Activated naive CD8-positive, alpha-beta T cell treated with anti-CD3 and anti-CD28 coated beads, Interleukin-2, amount 50 U/mL, for 24 hours (primary cell): Measurements from ENCODE around the gene TMEM60.
"Not testable (repeated sequence)": the region's sequence is repeated elsewhere in the genome, so short reads cannot be mapped to it uniquely, and the experiment has no call there.

Experiments used
- ATAC-seq: fragments of 150-1000 bp; cut with Tn5 transposase; one replicate; pipeline ENCODE4 v1.10.0; 2021
- DNase-seq: peaks from one replicate; pipeline ENCODE4 v3.0.0; 2021
- H3K27ac Mint-ChIP-seq: one replicate; pipeline ENCODE4 v1.8.0; 2021; ENCODE audit warnings: mild to moderate bottlenecking, mixed read lengths
- H3K27me3 Mint-ChIP-seq: one replicate; pipeline ENCODE4 v1.8.0; 2021; ENCODE audit warnings: mixed read lengths
- H3K36me3 Mint-ChIP-seq: one replicate; pipeline ENCODE4 v1.8.0; 2021; ENCODE audit warnings: low read depth, mixed read lengths
- H3K4me1 Mint-ChIP-seq: one replicate; pipeline ENCODE4 v1.8.0; 2021; ENCODE audit warnings: mixed read lengths
- H3K4me3 Mint-ChIP-seq: one replicate; pipeline ENCODE4 v1.8.0; 2021; ENCODE audit warnings: mild to moderate bottlenecking, moderate library complexity, mixed read lengths
- H3K9me3 Mint-ChIP-seq: one replicate; pipeline ENCODE4 v1.8.0; 2021; ENCODE audit warnings: mixed read lengths

The TMEM60 gene, protein sequence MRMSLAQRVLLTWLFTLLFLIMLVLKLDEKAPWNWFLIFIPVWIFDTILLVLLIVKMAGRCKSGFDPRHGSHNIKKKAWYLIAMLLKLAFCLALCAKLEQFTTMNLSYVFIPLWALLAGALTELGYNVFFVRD

DNA sequence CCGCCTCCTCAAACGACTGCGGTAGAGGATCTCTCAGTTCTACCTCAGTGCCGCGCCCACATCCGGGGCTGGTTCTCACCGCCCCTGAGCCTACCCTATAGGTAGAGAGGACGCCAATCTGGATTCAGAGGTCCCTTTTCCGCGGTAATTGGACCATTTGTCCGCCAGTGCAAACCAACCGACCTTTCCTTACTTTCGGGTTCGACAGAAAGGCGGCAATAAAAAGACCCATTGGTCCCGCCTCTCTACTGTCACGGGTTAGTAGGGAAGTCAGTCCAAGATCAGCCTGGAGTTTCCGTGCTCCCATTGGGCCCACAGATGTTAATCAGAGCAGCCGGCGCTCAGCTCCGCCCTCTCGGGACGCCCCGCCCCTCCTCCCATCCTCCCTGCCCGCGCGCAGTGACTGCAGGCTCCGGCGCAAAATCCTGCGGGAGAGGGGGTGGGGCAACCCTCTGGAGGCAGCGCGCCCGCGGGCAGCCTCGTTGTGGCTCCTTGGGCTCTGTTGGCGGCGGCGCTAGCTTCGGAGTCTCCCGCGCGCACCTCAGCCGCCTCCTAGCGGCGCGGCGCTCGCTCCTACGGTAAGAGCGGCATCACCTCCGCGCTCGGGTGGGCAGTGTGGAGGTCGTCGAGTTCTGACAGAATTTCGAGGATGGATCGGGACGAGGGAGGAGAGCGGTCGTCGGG lies at the start of gene TMEM60, which contains the start of gene PHTF2:
Gene TMEM60 (minus strand): TSS at position 41 of the 684 bp plus-strand sequence. CDS start 4,061 bp downstream, outside the sequence.
Gene PHTF2 (plus strand): TSS at position 380 of the 684 bp plus-strand sequence.
- no peaks in the 10 kb centered on the region for H3K27me3 Mint-ChIP-seq

DNA sequence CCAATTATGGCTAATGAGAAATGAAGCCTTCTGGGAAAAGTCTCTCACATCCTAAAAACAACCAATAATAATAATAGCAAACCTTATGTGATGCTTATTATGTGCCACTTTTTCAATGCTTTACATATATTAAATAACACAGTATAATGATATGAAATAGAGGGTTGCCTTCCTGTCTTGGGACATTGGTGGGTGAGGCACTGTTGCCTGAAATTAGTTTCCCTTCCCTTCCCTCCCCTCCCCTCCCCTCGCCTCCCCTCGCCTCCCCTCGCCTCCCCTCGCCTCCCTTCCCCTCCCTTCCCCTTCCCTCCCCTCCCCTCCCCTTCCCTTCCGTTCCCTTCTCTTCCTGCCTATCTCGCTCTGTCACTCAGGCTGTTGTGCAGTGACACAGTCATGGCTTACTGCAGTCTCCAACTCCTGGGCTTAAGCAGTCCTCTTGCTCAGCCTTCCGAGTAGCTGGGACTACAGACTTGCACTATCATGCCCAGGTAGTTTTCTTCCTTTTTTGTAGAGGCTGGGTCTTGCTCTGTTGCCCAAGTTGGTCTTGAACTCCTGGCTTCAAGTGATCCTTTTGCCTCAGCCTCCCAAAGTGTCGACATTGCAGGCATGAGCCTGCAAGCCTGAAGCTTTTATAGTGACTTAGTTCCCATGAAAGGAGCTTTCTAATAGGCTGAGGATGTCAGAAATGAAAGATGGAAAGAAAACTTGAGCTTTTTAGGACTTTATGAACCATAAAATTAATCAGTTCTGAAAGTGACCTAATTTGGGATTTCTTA lies 48.3 kb upstream of the TMEM60 start:
- Mint-ChIP-seq H3K27ac (no peak overlapping the region), H3K9me3 (no peaks in the 10 kb centered on the region), H3K27me3 (no peaks in the 10 kb centered on the region), H3K36me3 (peaks cover 23% of the 10 kb centered on the region), H3K4me3 (no peak overlapping the region), H3K4me1 (peaks cover 8% of the 10 kb centered on the region)
- DNase-seq (no peak), ATAC-seq (no peak)

More for the DNA sequence above, at the start of gene TMEM60, which contains the start of gene PHTF2:
- Mint-ChIP-seq H3K9me3 (no peaks in the 10 kb centered on the region), H3K4me3 (peak within 1 kb of the TSS; percentile 97), H3K36me3 (peaks cover 21% of the 10 kb centered on the region), H3K27ac (peak within 1 kb of the TSS; percentile 95), H3K4me1 (peaks cover 75% of the 10 kb centered on the region)
- ATAC-seq, result peak; percentile 97
- DNase-seq, result peak; percentile 91

DNA sequence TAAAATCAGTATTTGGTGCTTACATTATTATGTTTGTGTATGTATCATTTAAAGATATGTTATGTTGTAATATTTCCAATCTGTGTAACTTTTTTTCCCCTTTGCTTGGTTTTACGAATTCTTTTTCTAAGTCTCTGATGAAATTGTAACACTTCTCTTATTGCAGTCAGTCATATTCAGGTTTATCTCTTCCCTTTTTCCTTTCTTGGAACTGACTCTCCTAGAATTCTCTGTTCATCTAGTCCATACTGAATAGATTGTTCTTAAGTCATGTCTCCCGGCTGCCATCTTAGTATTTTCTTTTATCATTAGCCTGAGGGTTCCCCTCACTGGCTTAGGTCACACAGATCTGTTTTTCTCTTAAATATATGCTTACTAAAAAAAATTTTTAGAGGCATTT lies 45.0 kb upstream of the TMEM60 start:
- Mint-ChIP-seq H3K36me3 (peaks cover 8% of the 10 kb centered on the region), H3K27ac (no peak overlapping the region), H3K4me3 (no peak overlapping the region), H3K4me1 (peaks cover 6% of the 10 kb centered on the region), H3K27me3 (no peaks in the 10 kb centered on the region), H3K9me3 (no peaks in the 10 kb centered on the region)
- no peak for ATAC-seq
- no peak for DNase-seq

DNA sequence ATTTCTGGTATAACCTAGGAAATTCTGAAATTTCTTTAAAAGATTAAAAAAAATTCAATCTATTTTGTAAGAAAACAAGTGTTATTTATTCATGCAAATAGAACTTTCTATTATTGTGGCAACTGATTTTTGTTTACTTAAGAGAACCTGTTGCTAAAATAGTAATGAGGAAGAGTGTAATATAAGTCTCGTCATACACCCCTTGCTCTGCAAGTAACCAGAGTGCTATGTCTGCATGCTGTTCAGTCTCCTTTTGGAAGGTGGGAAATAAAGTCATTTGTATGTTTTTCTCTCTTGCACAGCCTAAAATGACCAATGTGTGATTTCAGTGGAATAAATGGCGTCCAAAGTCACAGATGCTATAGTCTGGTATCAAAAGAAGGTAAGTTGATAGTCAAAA lies 41.7 kb upstream of the TMEM60 start:
- DNase-seq (no peak), ATAC-seq (no peak)
- no peaks in the 10 kb centered on the region for H3K9me3 Mint-ChIP-seq
- peaks cover 11% of the 10 kb centered on the region for H3K36me3 Mint-ChIP-seq
- H3K27ac Mint-ChIP-seq, result no peak overlapping the region
- H3K4me3 Mint-ChIP-seq, result no peak overlapping the region
- peaks cover 16% of the 10 kb centered on the region for H3K4me1 Mint-ChIP-seq
- no peaks in the 10 kb centered on the region for H3K27me3 Mint-ChIP-seq

DNA sequence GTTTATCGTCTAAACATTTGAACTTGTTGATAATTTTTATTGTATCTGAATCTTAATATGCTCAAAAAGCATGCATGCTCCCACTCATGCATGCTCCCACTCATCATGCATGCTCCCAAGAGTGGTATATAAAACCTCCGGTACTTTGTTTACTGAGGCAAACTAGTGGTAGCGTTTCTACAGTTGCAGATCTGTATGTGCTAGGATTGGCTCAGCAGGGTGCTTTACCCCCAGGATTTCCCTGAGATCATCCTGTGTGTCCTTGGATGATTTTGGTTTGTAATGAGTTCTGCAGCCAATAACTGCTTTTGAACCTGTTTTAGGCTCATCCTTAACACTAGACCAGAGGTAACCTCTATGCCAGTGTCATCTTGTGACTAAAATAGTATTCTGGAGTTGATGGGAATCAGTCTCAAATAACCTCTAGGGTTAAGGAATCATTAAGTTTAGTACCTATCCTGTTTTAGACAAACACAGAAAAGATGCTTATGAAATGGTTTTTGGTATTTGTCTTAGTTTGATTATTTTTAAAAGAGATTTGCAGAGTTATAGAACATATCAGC lies 40.8 kb upstream of the TMEM60 start:
- DNase-seq, result no peak
- no peaks in the 10 kb centered on the region for H3K9me3 Mint-ChIP-seq
- peaks cover 24% of the 10 kb centered on the region for H3K4me1 Mint-ChIP-seq
- peaks cover 11% of the 10 kb centered on the region for H3K36me3 Mint-ChIP-seq
- no peaks in the 10 kb centered on the region for H3K27me3 Mint-ChIP-seq
- no peak overlapping the region for H3K4me3 Mint-ChIP-seq
- no peak overlapping the region for H3K27ac Mint-ChIP-seq
- ATAC-seq, result no peak

DNA sequence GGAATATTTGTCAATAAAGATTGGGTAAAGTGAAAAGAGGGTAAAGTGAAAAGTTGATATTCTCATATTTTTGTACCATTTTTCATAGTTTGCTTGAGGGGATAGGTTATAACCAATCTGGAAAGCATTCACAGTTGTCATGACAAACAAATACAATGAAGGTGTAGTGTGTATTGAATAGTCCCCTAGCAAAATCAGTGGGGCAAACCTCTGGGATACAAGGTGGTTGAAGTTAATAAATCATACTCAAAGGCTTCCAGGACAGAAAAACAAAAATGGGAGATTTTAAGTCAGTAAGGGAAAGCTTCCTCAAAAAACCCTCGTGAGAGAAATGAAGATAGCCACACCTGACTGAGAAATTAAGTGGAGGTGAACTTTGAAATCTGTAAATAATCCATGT lies 39.7 kb upstream of the TMEM60 start:
- peaks cover 30% of the 10 kb centered on the region for H3K4me1 Mint-ChIP-seq
- no peak for DNase-seq
- peaks cover 11% of the 10 kb centered on the region for H3K36me3 Mint-ChIP-seq
- H3K4me3 Mint-ChIP-seq, result no peak overlapping the region
- no peak overlapping the region for H3K27ac Mint-ChIP-seq
- no peak for ATAC-seq
- no peaks in the 10 kb centered on the region for H3K27me3 Mint-ChIP-seq
- H3K9me3 Mint-ChIP-seq, result no peaks in the 10 kb centered on the region

DNA sequence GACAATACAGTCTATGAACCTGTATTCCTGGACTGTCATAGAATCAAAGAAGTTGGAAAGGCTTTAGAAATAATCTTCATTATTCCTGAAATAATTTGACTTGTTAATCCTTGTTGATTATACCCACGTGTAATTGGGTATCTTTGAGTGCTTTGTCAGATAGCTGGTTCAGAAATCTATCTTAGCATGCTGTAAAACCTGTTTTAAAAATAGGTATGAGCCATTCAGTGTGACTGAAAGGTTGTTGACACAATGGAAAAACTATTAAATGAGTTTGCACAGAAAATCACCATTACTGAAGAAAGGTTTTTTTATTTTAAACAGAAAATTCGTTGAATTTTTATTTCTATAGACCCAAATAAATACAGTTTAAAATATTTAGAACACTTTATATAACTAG lies 39.0 kb upstream of the TMEM60 start:
- Mint-ChIP-seq H3K9me3 (no peaks in the 10 kb centered on the region), H3K27me3 (no peaks in the 10 kb centered on the region), H3K4me3 (no peak overlapping the region), H3K27ac (no peak overlapping the region), H3K36me3 (peaks cover 11% of the 10 kb centered on the region), H3K4me1 (peaks cover 34% of the 10 kb centered on the region)
- DNase-seq, result no peak
- no peak for ATAC-seq

DNA sequence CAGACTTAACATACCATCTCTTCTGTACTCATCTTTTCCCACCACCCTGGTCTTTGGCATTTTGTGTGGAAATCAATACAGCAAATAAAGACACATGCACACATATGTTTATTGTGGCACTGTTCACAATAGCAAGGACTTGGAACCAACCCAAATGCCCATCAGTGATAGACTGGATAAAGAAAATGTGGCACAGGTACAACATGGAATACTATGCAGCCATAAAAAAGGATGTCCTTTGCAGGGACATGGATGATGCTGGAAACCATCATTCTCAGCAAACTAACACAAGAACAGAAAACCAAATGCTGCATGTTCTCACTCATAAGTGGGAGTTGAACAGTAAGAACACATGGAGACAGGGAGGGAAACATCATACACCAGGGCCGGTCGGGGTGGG lies 38.2 kb upstream of the TMEM60 start:
- not testable (repeated sequence) for H3K27ac Mint-ChIP-seq, ATAC-seq, H3K36me3 Mint-ChIP-seq, DNase-seq, H3K9me3 Mint-ChIP-seq, H3K4me3 Mint-ChIP-seq, H3K27me3 Mint-ChIP-seq
- H3K4me1 Mint-ChIP-seq, result peaks cover 42% of the 10 kb centered on the region

DNA sequence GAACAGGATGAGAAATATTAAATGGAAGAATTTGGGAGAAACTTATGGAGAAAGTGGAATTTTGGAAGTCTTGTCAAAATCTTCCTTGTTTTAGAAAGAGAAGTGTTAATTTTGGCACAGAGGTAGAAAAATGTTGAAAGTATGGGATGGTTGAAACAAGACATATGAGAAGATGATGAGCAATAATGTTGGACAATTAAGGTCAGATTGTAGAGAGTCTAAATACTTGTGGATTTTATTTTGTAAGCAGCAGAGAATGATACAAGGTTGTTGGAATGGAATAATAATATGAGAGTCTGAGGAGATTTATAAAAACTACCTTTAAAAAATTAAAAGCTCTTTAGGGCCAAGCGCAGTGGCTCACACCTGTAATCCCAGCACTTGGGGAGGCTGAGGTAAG lies 34.9 kb upstream of the TMEM60 start:
- no peak overlapping the region for H3K4me3 Mint-ChIP-seq
- H3K27me3 Mint-ChIP-seq, result no peaks in the 10 kb centered on the region
- no peak overlapping the region for H3K27ac Mint-ChIP-seq
- peaks cover 6% of the 10 kb centered on the region for H3K36me3 Mint-ChIP-seq
- H3K4me1 Mint-ChIP-seq, result peaks cover 58% of the 10 kb centered on the region
- H3K9me3 Mint-ChIP-seq, result no peaks in the 10 kb centered on the region
- DNase-seq (no peak), ATAC-seq (no peak)

DNA sequence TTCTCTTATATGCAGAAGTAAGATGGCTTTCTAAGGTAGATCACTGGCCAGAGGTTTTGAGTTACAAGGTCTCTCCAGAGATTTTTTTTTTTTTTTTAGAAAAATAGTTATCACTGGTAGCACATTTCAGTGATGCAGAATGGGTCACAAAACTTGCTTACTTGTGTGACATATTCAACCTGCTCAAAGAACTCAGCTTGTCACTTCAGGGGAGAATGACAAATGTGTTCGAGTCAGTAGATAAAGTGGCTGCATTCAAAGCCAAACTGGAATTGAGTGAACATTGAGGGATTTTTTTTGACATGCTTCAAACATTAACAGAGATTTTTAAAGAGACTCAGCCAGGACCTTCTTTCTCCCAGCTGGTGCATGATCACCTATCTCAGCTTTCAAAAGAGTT lies 33.7 kb upstream of the TMEM60 start:
- peaks cover 6% of the 10 kb centered on the region for H3K36me3 Mint-ChIP-seq
- H3K9me3 Mint-ChIP-seq, result no peaks in the 10 kb centered on the region
- H3K27me3 Mint-ChIP-seq, result no peaks in the 10 kb centered on the region
- no peak overlapping the region for H3K4me3 Mint-ChIP-seq
- peaks cover 61% of the 10 kb centered on the region for H3K4me1 Mint-ChIP-seq
- DNase-seq (no peak), ATAC-seq (no peak)
- H3K27ac Mint-ChIP-seq, result no peak overlapping the region

DNA sequence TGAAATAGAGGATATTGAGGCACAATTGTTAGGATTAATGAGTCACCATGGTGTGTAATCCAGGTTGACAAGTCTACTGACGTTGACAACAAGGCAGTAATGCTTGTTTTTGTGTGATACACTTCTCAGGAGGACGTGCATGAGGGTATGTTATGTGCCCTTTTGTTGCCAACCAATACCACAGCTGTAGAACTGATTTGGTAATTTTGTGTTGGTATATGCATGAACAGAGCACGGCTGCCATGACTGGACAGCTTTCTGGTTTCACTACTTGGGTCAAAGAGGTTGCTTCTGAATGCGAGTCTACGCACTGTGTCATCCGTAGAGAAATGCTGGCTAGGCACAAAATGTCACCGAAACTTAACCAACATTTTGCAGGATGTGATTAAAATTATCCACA lies 33.2 kb upstream of the TMEM60 start:
- H3K27ac Mint-ChIP-seq, result no peak overlapping the region
- H3K4me3 Mint-ChIP-seq, result no peak overlapping the region
- H3K36me3 Mint-ChIP-seq, result peaks cover 5% of the 10 kb centered on the region
- ATAC-seq (peak; percentile 57), DNase-seq (no peak)
- peaks cover 65% of the 10 kb centered on the region for H3K4me1 Mint-ChIP-seq
- H3K9me3 Mint-ChIP-seq, result no peaks in the 10 kb centered on the region
- no peaks in the 10 kb centered on the region for H3K27me3 Mint-ChIP-seq

DNA sequence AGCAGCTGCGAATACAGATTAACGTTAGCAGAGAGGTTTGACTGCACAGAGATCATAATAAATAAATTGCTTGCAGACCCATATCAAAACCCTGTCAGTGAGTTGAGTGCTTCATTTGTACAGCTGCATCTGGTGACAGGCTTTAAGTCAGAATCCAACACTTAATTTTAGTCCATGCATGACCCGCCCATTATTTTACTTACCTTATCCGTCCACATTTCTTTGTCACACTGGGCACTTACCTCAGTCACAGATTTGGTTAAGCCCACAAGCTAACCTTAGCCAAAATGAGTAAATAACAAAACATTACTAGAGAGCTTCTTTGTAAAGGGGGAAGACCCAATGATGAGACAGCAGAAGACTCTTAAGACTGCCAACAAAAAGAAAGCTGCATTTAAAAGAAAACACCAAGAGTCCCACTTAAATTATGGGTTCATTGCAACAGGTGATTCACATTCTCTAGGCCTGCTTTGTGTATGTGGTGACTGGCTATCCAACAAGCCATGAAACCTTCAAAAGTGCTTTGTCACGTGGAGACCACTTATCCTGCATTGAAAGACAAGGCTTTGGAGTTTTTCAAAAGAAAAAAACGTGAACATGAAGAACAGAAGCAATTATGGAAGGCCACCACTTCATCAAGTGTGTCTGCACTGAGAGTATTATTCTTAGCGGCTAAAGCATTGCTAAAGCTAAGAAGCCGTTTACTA lies 32.6 kb upstream of the TMEM60 start:
- Mint-ChIP-seq H3K27me3 (no peaks in the 10 kb centered on the region), H3K9me3 (peaks cover 6% of the 10 kb centered on the region), H3K4me3 (no peak overlapping the region), H3K36me3 (peaks cover under 1% of the 10 kb centered on the region), H3K4me1 (peaks cover 67% of the 10 kb centered on the region), H3K27ac (no peak overlapping the region)
- DNase-seq (no peak), ATAC-seq (no peak)

DNA sequence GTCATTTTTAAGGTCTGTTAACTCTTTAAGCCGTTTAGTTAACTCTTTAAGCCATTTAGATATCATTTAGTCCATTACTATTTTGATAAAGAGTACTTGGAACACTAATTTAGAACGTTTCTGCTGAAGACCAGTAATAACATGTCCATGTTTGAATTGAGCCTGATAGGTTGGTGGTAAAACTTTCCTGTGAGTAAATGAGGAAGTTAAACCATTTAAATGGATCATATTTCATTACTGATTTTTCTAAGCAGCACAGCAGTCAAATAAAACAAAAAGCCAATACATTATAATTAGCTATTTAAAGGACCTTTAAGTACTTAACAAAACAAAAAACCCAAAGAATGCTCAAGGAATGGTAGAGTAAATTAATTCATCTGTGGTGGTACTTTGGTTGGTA lies 29.8 kb upstream of the TMEM60 start:
- no peak overlapping the region for H3K4me3 Mint-ChIP-seq
- peaks cover 25% of the 10 kb centered on the region for H3K9me3 Mint-ChIP-seq
- peaks cover 11% of the 10 kb centered on the region for H3K36me3 Mint-ChIP-seq
- H3K27me3 Mint-ChIP-seq, result no peaks in the 10 kb centered on the region
- ATAC-seq, result no peak
- no peak for DNase-seq
- H3K4me1 Mint-ChIP-seq, result peaks cover 56% of the 10 kb centered on the region
- H3K27ac Mint-ChIP-seq, result no peak overlapping the region

DNA sequence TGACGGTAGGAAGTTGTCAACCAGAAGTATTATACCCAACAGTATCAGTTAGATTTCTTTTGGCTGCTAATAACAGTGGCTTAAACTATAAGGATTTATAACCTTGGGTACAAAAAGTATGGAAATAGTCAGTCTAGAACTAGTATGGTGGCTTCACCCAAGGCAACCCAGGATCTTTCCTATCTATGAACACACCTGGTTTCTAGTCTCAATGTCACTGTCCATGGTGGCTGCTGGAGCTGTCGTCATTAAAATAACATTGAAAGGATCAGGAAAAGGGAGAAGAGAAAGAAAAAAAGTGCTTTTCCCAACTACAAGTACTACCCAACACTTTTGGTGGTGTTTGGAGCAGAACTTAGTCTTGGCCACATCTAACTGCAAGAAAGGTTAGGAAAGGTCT lies 28.1 kb upstream of the TMEM60 start:
- Mint-ChIP-seq H3K36me3 (peaks cover 20% of the 10 kb centered on the region), H3K9me3 (peaks cover 34% of the 10 kb centered on the region), H3K27me3 (no peaks in the 10 kb centered on the region), H3K27ac (no peak overlapping the region), H3K4me3 (no peak overlapping the region), H3K4me1 (peaks cover 47% of the 10 kb centered on the region)
- DNase-seq (no peak), ATAC-seq (no peak)
